HepG2 (cell line): ENCODE measurements around the gene PDCD2. TPM values are rescaled to one million over a fixed set of nuclear protein-coding genes. Genes with fewer than 3 reads are reported as not detected.
A peak's percentile ranks its signal among the peaks of the same experiment; 100 is the strongest.

Experiments used
- ELK4 ChIP-seq: sonication (generic); formaldehyde crosslinking; IDR thresholded peaks from 2 replicates; pipeline ENCODE4 v1.9.0; 2021; ENCODE audit warnings: missing genetic modification reagents, borderline replicate concordance
- HOXA9 ChIP-seq: sonication (generic); formaldehyde crosslinking; IDR thresholded peaks from 2 replicates; pipeline ENCODE4 v1.8.1; 2022; ENCODE audit warnings: missing genetic modification reagents, mild to moderate bottlenecking, moderate library complexity, borderline replicate concordance
- KLF12 ChIP-seq: sonication (generic); formaldehyde crosslinking; IDR thresholded peaks from 2 replicates; pipeline ENCODE4 v1.4.0; 2020; ENCODE audit warnings: missing genetic modification reagents, borderline replicate concordance
- KLF16 ChIP-seq, 2 experiments: sonication (generic) in 1 of 2; formaldehyde crosslinking in 1 of 2; IDR thresholded peaks; 2 replicates each; pipeline versions ENCODE4 v1.6.1 to v1.8.0; 2016 to 2023; ENCODE audit warnings: missing genetic modification reagents in 2 of 2, missing compliant biosample characterization in 1 of 2
- MBD4 ChIP-seq: IDR thresholded peaks from 2 replicates; pipeline ENCODE4 v1.6.1; 2012; ENCODE audit warnings: low read length, inconsistent platforms, borderline replicate concordance
- MED13 ChIP-seq: sonication (generic); formaldehyde crosslinking; IDR thresholded peaks from 2 replicates; pipeline ENCODE4 v1.5.0; 2020; ENCODE audit warnings: missing genetic modification reagents
- NR2F6 ChIP-seq, 2 experiments: IDR thresholded peaks; 2 replicates each; pipeline ENCODE4 v1.6.1; 2016; ENCODE audit warnings: antibody characterized with exemption in 1 of 2, mild to moderate bottlenecking in 1 of 2
- PHF5A ChIP-seq: IDR thresholded peaks from one replicate; pipeline ENCODE4 v1.6.1; 2018; ENCODE audit warnings: low read depth, missing genetic modification reagents; ENCODE audit not compliant: unreplicated experiment
- SPEN ChIP-seq: sonication (generic); formaldehyde crosslinking; IDR thresholded peaks from 2 replicates; pipeline ENCODE4 v1.5.1; 2020; ENCODE audit warnings: low read depth, mild to moderate bottlenecking, missing genetic modification reagents
- TBX3 ChIP-seq: fragments of 450-650 bp; IDR thresholded peaks from 2 replicates; pipeline ENCODE4 v1.6.1; 2017; ENCODE audit warnings: antibody characterized with exemption, mild to moderate bottlenecking, inconsistent platforms, borderline replicate concordance
- YEATS4 ChIP-seq: sonication (generic); formaldehyde crosslinking; IDR thresholded peaks from 2 replicates; pipeline ENCODE4 v1.4.0; 2020; ENCODE audit warnings: missing genetic modification reagents, borderline replicate concordance
- ZBTB7B ChIP-seq: sonication (generic); formaldehyde crosslinking; IDR thresholded peaks from 2 replicates; pipeline ENCODE4 v1.4.0; 2020; ENCODE audit warnings: missing genetic modification reagents
- ZC3H13 ChIP-seq: sonication (generic); formaldehyde crosslinking; IDR thresholded peaks from 2 replicates; pipeline ENCODE4 v1.8.1; 2023; ENCODE audit warnings: mild to moderate bottlenecking, missing genetic modification reagents, moderate library complexity
- ZFYVE20 ChIP-seq: sonication (generic); formaldehyde crosslinking; IDR thresholded peaks from 2 replicates; pipeline ENCODE4 v1.8.0; 2023; ENCODE audit warnings: low read depth, mild to moderate bottlenecking, moderate library complexity, missing genetic modification reagents, borderline replicate concordance
- ZKSCAN1 ChIP-seq: fragments of 150-350 bp; IDR thresholded peaks from 2 replicates; pipeline ENCODE4 v1.6.1; 2014; ENCODE audit warnings: low read length
- ZNF329 ChIP-seq: sonication (generic); formaldehyde crosslinking; IDR thresholded peaks from 2 replicates; pipeline ENCODE4 v1.9.0; 2021; ENCODE audit warnings: low read depth, mild to moderate bottlenecking, missing genetic modification reagents
- ZNF546 ChIP-seq: sonication (generic); formaldehyde crosslinking; conservative IDR thresholded peaks from 2 replicates; pipeline ENCODE4 v1.8.1; 2023; ENCODE audit warnings: mild to moderate bottlenecking, missing genetic modification reagents
- ZNF607 ChIP-seq: sonication (generic); formaldehyde crosslinking; IDR thresholded peaks from 2 replicates; pipeline ENCODE4 v1.5.1; 2020; ENCODE audit warnings: missing genetic modification reagents, mild to moderate bottlenecking, borderline replicate concordance
- ZNF737 ChIP-seq: sonication (generic); formaldehyde crosslinking; IDR thresholded peaks from 2 replicates; pipeline ENCODE4 v1.5.0; 2020; ENCODE audit warnings: missing genetic modification reagents, mild to moderate bottlenecking, borderline replicate concordance
- ZNF788 ChIP-seq: sonication (generic); formaldehyde crosslinking; IDR thresholded peaks from 2 replicates; pipeline ENCODE4 v1.5.0; 2020; ENCODE audit warnings: mild to moderate bottlenecking, missing genetic modification reagents, borderline replicate concordance
- ZNF879 ChIP-seq: sonication (generic); formaldehyde crosslinking; IDR thresholded peaks from 2 replicates; pipeline ENCODE4 v1.8.1; 2023; ENCODE audit warnings: missing genetic modification reagents
- polyA plus RNA-seq, 8 experiments: library from polyadenylated mRNA; depleted of rRNA in 3 of 8; stranded (reverse) in 7 of 8; unstranded in 1 of 8; fragments of >200 nt; fragmentation: Illumina TruSeq in 4 of 8; extraction: Trizol in 4 of 8; gene quantifications; 2 replicates each; pipeline versions ENCODE4 v1.2.1 to v1.2.3, GENCODE V29; 2011 to 2016; ENCODE audit warnings: low read depth in 4 of 8, missing spikeins in 1 of 8, mixed read lengths in 1 of 8; ENCODE audit not compliant: insufficient read depth in 1 of 8
- total RNA-seq, 5 experiments: library from RNA; depleted of rRNA; stranded (reverse); fragments of >200 nt; fragmentation: Illumina TruSeq; extraction: Trizol; gene quantifications; 2 replicates each; pipeline ENCODE4 v1.2.3, GENCODE V29; 2016; ENCODE audit warnings: low read depth in 1 of 5
- TF ChIP-seq, protein P1 (sequence below): sonication (generic); formaldehyde crosslinking; IDR thresholded peaks from 2 replicates; pipeline ENCODE4 v1.4.0; 2020; ENCODE audit warnings: mild to moderate bottlenecking, low read depth, missing genetic modification reagents
- TF ChIP-seq, protein P2 (sequence below): sonication (generic); formaldehyde crosslinking; IDR thresholded peaks from 2 replicates; pipeline ENCODE4 v1.4.0; 2020; ENCODE audit warnings: missing genetic modification reagents

Gene PDCD2
- total and polyA plus RNA-seq, 2 of the 13 experiments (the other 11 are each of a cell fraction or from before 2014, with no cell fraction given) = 83.6 to 133 TPM

DNA sequence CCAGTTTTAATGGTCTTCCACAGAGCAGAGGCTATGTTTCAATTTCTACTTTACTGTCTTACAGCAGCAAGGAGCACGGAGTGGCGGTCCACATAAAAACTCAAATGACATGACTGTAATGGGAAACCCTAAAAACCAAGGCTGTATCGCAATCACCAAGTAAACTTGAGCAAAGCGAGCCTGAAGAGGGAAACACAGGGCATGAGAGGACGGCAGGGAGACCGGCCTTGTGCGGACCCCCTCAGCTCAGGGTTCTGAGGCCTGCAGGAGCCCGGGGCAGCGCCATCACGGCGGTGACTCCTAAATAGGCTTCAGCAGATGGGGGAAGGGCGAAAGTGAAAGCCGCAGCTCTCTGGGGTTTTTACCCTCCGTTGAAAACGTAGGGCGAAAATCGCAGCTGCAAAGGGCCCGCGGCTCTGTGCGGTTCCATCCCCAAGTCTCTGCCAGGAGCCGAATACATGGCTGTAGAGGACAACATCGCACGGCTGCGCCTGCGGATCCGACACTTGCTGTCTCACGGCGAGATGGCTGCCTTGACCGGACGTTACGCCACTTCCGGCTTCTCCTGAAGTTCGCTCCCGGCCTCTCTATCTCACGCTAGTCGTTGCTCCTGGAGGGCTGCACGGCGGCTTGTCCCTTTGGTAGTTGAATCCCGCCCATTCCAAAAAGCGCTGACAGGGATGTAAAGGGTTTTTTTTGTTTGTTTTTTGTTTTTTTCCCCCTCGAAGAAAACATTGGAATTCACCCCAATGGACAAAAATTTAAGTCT, 31.5 kb downstream of the PDCD2 start, which contains the start of gene PSMB1 (continued):
- TF ChIP-seq, protein P1, sequence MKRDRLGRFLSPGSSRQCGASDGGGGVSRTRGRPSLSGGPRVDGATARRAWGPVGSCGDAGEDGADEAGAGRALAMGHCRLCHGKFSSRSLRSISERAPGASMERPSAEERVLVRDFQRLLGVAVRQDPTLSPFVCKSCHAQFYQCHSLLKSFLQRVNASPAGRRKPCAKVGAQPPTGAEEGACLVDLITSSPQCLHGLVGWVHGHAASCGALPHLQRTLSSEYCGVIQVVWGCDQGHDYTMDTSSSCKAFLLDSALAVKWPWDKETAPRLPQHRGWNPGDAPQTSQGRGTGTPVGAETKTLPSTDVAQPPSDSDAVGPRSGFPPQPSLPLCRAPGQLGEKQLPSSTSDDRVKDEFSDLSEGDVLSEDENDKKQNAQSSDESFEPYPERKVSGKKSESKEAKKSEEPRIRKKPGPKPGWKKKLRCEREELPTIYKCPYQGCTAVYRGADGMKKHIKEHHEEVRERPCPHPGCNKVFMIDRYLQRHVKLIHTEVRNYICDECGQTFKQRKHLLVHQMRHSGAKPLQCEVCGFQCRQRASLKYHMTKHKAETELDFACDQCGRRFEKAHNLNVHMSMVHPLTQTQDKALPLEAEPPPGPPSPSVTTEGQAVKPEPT (CRISPR knock-in tag) = peak; percentile 50; the same call in 1 of the 2 replicates
- TF ChIP-seq SPEN (CRISPR knock-in tag) (peak; percentile 96), MED13 (0 out of 2 replicates have a peak, but pooled peaks have one; percentile 30), ELK4 (no peak; the same call in 1 of the 2 replicates), ZNF546 (CRISPR knock-in tag) (no peak), ZNF788 (CRISPR knock-in tag) (peak; percentile 39; the same call in 1 of the 2 replicates), ZFYVE20 (CRISPR knock-in tag) (no peak), ZC3H13 (CRISPR knock-in tag) (0 out of 2 replicates have a peak, but pooled peaks have one; percentile 67), KLF12 (no peak), ZNF879 (CRISPR knock-in tag) (no peak), NR2F6 (IDR thresholded peaks at IDR 0.05) (no peak), NR2F6 (CRISPR knock-in tag; IDR thresholded peaks at IDR 0.05) (peak; percentile 39; the same call in 1 of the 2 replicates), PHF5A (CRISPR knock-in tag) (peak; percentile 78), KLF16 (CRISPR knock-in tag; IDR thresholded peaks at IDR 0.05) (peak in 1 of 2 experiments; percentile 77; a peak in 2 of 4 replicates), TBX3 (no peak), ZNF737 (CRISPR knock-in tag) (no peak), ZKSCAN1 (no peak), MBD4 (no peak), ZNF607 (CRISPR knock-in tag) (peak; percentile 75), HOXA9 (CRISPR knock-in tag) (peak; percentile 68; the same call in 1 of the 2 replicates), ZBTB7B (CRISPR knock-in tag) (no peak), ZNF329 (peak; percentile 80; the same call in 1 of the 2 replicates), YEATS4 (peak; percentile 89)
- TF ChIP-seq, protein P2, sequence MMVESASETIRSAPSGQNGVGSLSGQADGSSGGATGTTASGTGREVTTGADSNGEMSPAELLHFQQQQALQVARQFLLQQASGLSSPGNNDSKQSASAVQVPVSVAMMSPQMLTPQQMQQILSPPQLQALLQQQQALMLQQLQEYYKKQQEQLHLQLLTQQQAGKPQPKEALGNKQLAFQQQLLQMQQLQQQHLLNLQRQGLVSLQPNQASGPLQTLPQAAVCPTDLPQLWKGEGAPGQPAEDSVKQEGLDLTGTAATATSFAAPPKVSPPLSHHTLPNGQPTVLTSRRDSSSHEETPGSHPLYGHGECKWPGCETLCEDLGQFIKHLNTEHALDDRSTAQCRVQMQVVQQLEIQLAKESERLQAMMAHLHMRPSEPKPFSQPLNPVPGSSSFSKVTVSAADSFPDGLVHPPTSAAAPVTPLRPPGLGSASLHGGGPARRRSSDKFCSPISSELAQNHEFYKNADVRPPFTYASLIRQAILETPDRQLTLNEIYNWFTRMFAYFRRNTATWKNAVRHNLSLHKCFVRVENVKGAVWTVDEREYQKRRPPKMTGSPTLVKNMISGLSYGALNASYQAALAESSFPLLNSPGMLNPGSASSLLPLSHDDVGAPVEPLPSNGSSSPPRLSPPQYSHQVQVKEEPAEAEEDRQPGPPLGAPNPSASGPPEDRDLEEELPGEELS = peak; percentile 71
